Panc1 (cell line): Measurements from ENCODE around the gene CACNA2D4. TPM values are rescaled to one million over a fixed set of nuclear protein-coding genes. Genes with fewer than 3 reads are reported as not detected.

ENCODE experiments used
- ATAC-seq: fragments of 200-7000 bp; cut with Tn5 transposase; 2 replicates; pipeline ENCODE4 v1.9.1; 2020; ENCODE audit warnings: mild to moderate bottlenecking, moderate library complexity
- BruUV-seq: library from RNA; stranded (reverse); fragments of 400-500 nt; replicated peaks from 2 replicates; lab custom pipeline; 2021; lab: Mats Ljungman, UMichigan
- CTCF ChIA-PET: fragments of 300-600 bp; sonication (Branson Sonifier 250); formaldehyde crosslinking; loops from one replicate; lab custom pipeline; 2022; ENCODE audit warnings: antibody characterized with exemption; lab: Charles Lee
- POLR2A ChIA-PET: fragments of 300-600 bp; sonication (Branson Sonifier 250); formaldehyde crosslinking; loops from one replicate; lab custom pipeline; 2022; ENCODE audit warnings: antibody characterized with exemption; lab: Charles Lee
- DNase-seq: peaks from one replicate; pipeline ENCODE4 v3.0.0-alpha.2; 2010; ENCODE audit warnings: low read depth, low spot score
- H3K27ac ChIP-seq: 2 replicates; pipeline ENCODE4 v1.5.1; 2011; ENCODE audit warnings: mild to moderate bottlenecking, low read length, inconsistent platforms
- H3K27me3 ChIP-seq: fragments of 200-500 bp; sonication (Bioruptor generic); 2 replicates; pipeline ENCODE4 v1.6.0; 2014; ENCODE audit warnings: low read length, inconsistent platforms; ENCODE audit not compliant: control insufficient read depth, insufficient read depth
- H3K36me3 ChIP-seq: fragments of 200-500 bp; sonication (Bioruptor generic); 2 replicates; pipeline ENCODE4 v1.5.1; 2014; ENCODE audit warnings: inconsistent platforms, mild to moderate bottlenecking, low read length, moderate library complexity; ENCODE audit not compliant: control insufficient read depth, insufficient read depth
- H3K4me1 ChIP-seq: 2 replicates; pipeline ENCODE4 v1.5.1; 2011; ENCODE audit warnings: inconsistent platforms, mild to moderate bottlenecking, low read length, moderate library complexity; ENCODE audit not compliant: control insufficient read depth, insufficient read depth
- H3K4me3 ChIP-seq, 2 experiments: 2 replicates each; pipeline ENCODE4 v1.5.1; 2011 to 2012; ENCODE audit warnings: low read depth in 2 of 2, low read length in 2 of 2, mild to moderate bottlenecking in 2 of 2, inconsistent platforms in 1 of 2, moderate library complexity in 1 of 2
- H3K9me3 ChIP-seq: fragments of 200-500 bp; sonication (Bioruptor generic); 2 replicates; pipeline ENCODE4 v1.5.1; 2014; ENCODE audit warnings: low read depth, mild to moderate bottlenecking, inconsistent platforms, low read length, moderate library complexity; ENCODE audit not compliant: control insufficient read depth, insufficient read depth
- POLR2AphosphoS5 ChIP-seq: IDR thresholded peaks from 2 replicates; pipeline ENCODE4 v1.6.1; 2012; ENCODE audit warnings: mild to moderate bottlenecking, low read depth, low read length, moderate library complexity
- REST ChIP-seq, 2 experiments: IDR thresholded peaks; 2 replicates each; pipeline ENCODE4 v1.6.1; 2011 to 2012; ENCODE audit warnings: low read depth in 2 of 2, control low read depth in 1 of 2, low read length in 1 of 2, mild to moderate bottlenecking in 1 of 2, moderate library complexity in 1 of 2; ENCODE audit not compliant: insufficient read depth in 1 of 2
- SIN3A ChIP-seq: IDR thresholded peaks from 2 replicates; pipeline ENCODE4 v1.6.1; 2012; ENCODE audit warnings: low read depth, mild to moderate bottlenecking, low read length, moderate library complexity, borderline replicate concordance; ENCODE audit not compliant: insufficient read depth
- TCF7L2 ChIP-seq: IDR thresholded peaks from 2 replicates; pipeline ENCODE4 v1.6.1; 2011; ENCODE audit warnings: mild to moderate bottlenecking, low read depth, low read length, inconsistent platforms
- in situ Hi-C: cut with HindIII; loops from 2 replicates; pipeline ENCODE4 v1.10.0; 2016; ENCODE audit warnings: low sequenced_read_pairs, low pct_unique_long_range_greater_than_20kb
- intact Hi-C: fragments of 100-400 bp; cut with micrococcal nuclease; formaldehyde crosslinking; loops from one replicate; pipeline ENCODE4 v1.10.0; 2022; ENCODE audit not compliant: unreplicated experiment
- total RNA-seq: library from RNA; stranded (reverse); gene quantifications from one replicate; pipeline ENCODE4 v1.2.1, GENCODE V29; 2021; ENCODE audit not compliant: unreplicated experiment
- TF ChIP-seq, protein P1 (sequence below): fragments of 450-650 bp; IDR thresholded peaks from 2 replicates; pipeline ENCODE4 v1.5.1; 2017; ENCODE audit warnings: mild to moderate bottlenecking

Gene CACNA2D4
- total RNA-seq, 1 experiment from 2014 or later: 0.15 TPM

- H3K27ac ChIP-seq: no peak overlapping the region
- no peak for DNase-seq
- no peaks in the 10 kb centered on the region for H3K36me3 ChIP-seq
- no peaks in the 10 kb centered on the region for H3K27me3 ChIP-seq
- in situ Hi-C loops: no loop called here
- H3K4me1 ChIP-seq: no peaks in the 10 kb centered on the region
- no TSS peak for BruUV-seq
- ChIA-PET POLR2A (no interaction called here), CTCF (no interaction called here)
- intact Hi-C loops: no loop called here
- H3K9me3 ChIP-seq: no peaks in the 10 kb centered on the region
- H3K4me3 ChIP-seq: no peak overlapping the region
- TF ChIP-seq, protein P1, sequence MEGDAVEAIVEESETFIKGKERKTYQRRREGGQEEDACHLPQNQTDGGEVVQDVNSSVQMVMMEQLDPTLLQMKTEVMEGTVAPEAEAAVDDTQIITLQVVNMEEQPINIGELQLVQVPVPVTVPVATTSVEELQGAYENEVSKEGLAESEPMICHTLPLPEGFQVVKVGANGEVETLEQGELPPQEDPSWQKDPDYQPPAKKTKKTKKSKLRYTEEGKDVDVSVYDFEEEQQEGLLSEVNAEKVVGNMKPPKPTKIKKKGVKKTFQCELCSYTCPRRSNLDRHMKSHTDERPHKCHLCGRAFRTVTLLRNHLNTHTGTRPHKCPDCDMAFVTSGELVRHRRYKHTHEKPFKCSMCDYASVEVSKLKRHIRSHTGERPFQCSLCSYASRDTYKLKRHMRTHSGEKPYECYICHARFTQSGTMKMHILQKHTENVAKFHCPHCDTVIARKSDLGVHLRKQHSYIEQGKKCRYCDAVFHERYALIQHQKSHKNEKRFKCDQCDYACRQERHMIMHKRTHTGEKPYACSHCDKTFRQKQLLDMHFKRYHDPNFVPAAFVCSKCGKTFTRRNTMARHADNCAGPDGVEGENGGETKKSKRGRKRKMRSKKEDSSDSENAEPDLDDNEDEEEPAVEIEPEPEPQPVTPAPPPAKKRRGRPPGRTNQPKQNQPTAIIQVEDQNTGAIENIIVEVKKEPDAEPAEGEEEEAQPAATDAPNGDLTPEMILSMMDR: no peak
- TF ChIP-seq SIN3A (no peak), TCF7L2 (no peak), REST (IDR thresholded peaks at IDR 0.05; ENCODE audit: insufficient read depth in 1 of 2, low read depth in 2 of 2, low read length in 1 of 2) (no peak)
- ATAC-seq: no peak
Observed at GRCh38 chr12:1922985-1923384, 4.5 kb upstream of the CACNA2D4 start.

GRCh38 chr12:1922075-1922709 lies 3.7 kb upstream of the CACNA2D4 start:
- CTCF ChIA-PET: no interaction called here
- TF ChIP-seq POLR2AphosphoS5 (no peak), TCF7L2 (no peak), SIN3A (no peak), REST (IDR thresholded peaks at IDR 0.05; ENCODE audit: insufficient read depth in 1 of 2, low read depth in 2 of 2, low read length in 1 of 2) (no peak)
- TF ChIP-seq, protein P1: no peak

More at GRCh38 chr12:1922075-1922709, 3.7 kb upstream of the CACNA2D4 start:
- no TSS peak for BruUV-seq
- no peak overlapping the region for H3K4me3 ChIP-seq
- H3K9me3 ChIP-seq: no peaks in the 10 kb centered on the region
- no peaks in the 10 kb centered on the region for H3K4me1 ChIP-seq
- no peak for ATAC-seq
- no peak overlapping the region for H3K27ac ChIP-seq
- POLR2A ChIA-PET: no interaction called here
- no peak for DNase-seq
- intact Hi-C loops: no loop called here
- in situ Hi-C loops: no loop called here
- no peaks in the 10 kb centered on the region for H3K27me3 ChIP-seq
- no peaks in the 10 kb centered on the region for H3K36me3 ChIP-seq
